Brain microvascular endothelial cell (primary cell): ENCODE data around the gene ANKRD18B.
"Not testable (repeated sequence)": the region's sequence is repeated elsewhere in the genome, so short reads cannot be mapped to it uniquely, and the experiment has no call there.

ENCODE experiments used
- DNase-seq: peaks from one replicate; pipeline ENCODE4 v3.0.0-alpha.2; 2020
- H3K27ac ChIP-seq: fragments of 250-450 bp; sonication (Bioruptor Pico); 2 replicates; pipeline ENCODE4 v1.5.1; 2020; ENCODE audit warnings: mild to moderate bottlenecking, moderate library complexity
- H3K27me3 ChIP-seq: fragments of 250-450 bp; sonication (Bioruptor Pico); replicated peaks from 2 replicates; pipeline ENCODE4 v1.5.1; 2020; ENCODE audit warnings: mild to moderate bottlenecking
- H3K36me3 ChIP-seq: fragments of 250-450 bp; sonication (Bioruptor Pico); replicated peaks from 2 replicates; pipeline ENCODE4 v1.5.1; 2020; ENCODE audit warnings: mild to moderate bottlenecking
- H3K4me3 ChIP-seq: 2 replicates; pipeline ENCODE4 v1.5.1; 2011; ENCODE audit warnings: low read depth, mild to moderate bottlenecking, control low read depth, low read length, moderate library complexity
- CTCF ChIP-seq: IDR thresholded peaks from 2 replicates; pipeline ENCODE4 v1.5.1; 2011; ENCODE audit warnings: low read depth, mild to moderate bottlenecking, moderate library complexity, low read length, control low read depth, inconsistent platforms; ENCODE audit errors: missing control alignments
- in situ Hi-C: cut with HindIII; loops from 2 replicates; pipeline ENCODE4 v1.10.0; 2017; ENCODE audit warnings: low sequenced_read_pairs, low pct_ligation_motif_present

Gene ANKRD18B

GRCh38 chr9:33598796-33599379, 74.8 kb downstream of the ANKRD18B start:
- H3K4me3 ChIP-seq, in situ Hi-C loops, DNase-seq, H3K27ac ChIP-seq, H3K27me3 ChIP-seq, H3K36me3 ChIP-seq: not testable (repeated sequence)
- peak; percentile 27 for TF ChIP-seq CTCF

- H3K27me3 ChIP-seq, H3K4me3 ChIP-seq, DNase-seq, H3K27ac ChIP-seq, in situ Hi-C loops, H3K36me3 ChIP-seq: not testable (repeated sequence)
Observed at GRCh38 chr9:33600911-33601310, 76.9 kb downstream of the ANKRD18B start.

- H3K4me3 ChIP-seq, H3K27me3 ChIP-seq, DNase-seq, in situ Hi-C loops, H3K36me3 ChIP-seq, H3K27ac ChIP-seq: not testable (repeated sequence)
- peak; percentile 70 for TF ChIP-seq CTCF
Observed at GRCh38 chr9:33604249-33604648, 80.2 kb downstream of the ANKRD18B start.

GRCh38 chr9:33604936-33605335, 80.9 kb downstream of the ANKRD18B start:
- H3K4me3 ChIP-seq, in situ Hi-C loops, H3K36me3 ChIP-seq, H3K27me3 ChIP-seq, DNase-seq, H3K27ac ChIP-seq: not testable (repeated sequence)

- in situ Hi-C loops = no loop called here
- Histone ChIP-seq H3K36me3 (no peaks in the 10 kb centered on the region), H3K27ac (no peak overlapping the region), H3K27me3 (no peaks in the 10 kb centered on the region), H3K4me3 (no peak overlapping the region)
- DNase-seq = no peak
- no peak for TF ChIP-seq CTCF
Observed at GRCh38 chr9:33611358-33611757, 87.3 kb downstream of the ANKRD18B start.

- H3K27me3 ChIP-seq, H3K4me3 ChIP-seq, in situ Hi-C loops, H3K27ac ChIP-seq, H3K36me3 ChIP-seq, DNase-seq: not testable (repeated sequence)
Observed at GRCh38 chr9:33612410-33612809, 88.4 kb downstream of the ANKRD18B start.

GRCh38 chr9:33614001-33614687, 90.1 kb downstream of the ANKRD18B start:
- DNase-seq = no peak
- in situ Hi-C loops = no loop called here
- Histone ChIP-seq H3K27me3 (no peaks in the 10 kb centered on the region), H3K4me3 (no peak overlapping the region), H3K36me3 (no peaks in the 10 kb centered on the region), H3K27ac (no peak overlapping the region)
- no peak for TF ChIP-seq CTCF

GRCh38 chr9:33618370-33618769, 94.3 kb downstream of the ANKRD18B start:
- H3K27ac ChIP-seq, in situ Hi-C loops, H3K27me3 ChIP-seq, DNase-seq, H3K4me3 ChIP-seq, H3K36me3 ChIP-seq: not testable (repeated sequence)
